HPDE6-E6E7 (cell line): Measurements from ENCODE around the gene CCDC177.

Experiments used
- DNase-seq: peaks from one replicate; pipeline ENCODE4 v3.0.0; 2011; ENCODE audit warnings: missing footprints; ENCODE audit errors: extremely low spot score

CCDC177 gene

GRCh38 chr14:69530095-69530494 lies 44.6 kb downstream of the CCDC177 start:
- DNase-seq: no peak

- no peak for DNase-seq
These were observed 45.1 kb downstream of the CCDC177 start for GRCh38 chr14:69529563-69529962.

- no peak for DNase-seq
These were observed 45.7 kb downstream of the CCDC177 start for GRCh38 chr14:69528930-69529329.

GRCh38 chr14:69528143-69528542 lies 46.5 kb downstream of the CCDC177 start:
- no peak for DNase-seq

GRCh38 chr14:69527635-69528034 lies 47.0 kb downstream of the CCDC177 start:
- no peak for DNase-seq

- no peak for DNase-seq
These were observed 48.8 kb downstream of the CCDC177 start for GRCh38 chr14:69525896-69526295.

- no peak for DNase-seq
These were observed 52.6 kb downstream of the CCDC177 start for GRCh38 chr14:69522026-69522425.
